ENCODE data around the gene PCDHA2.
A peak's percentile ranks its signal among the peaks of the same experiment; 100 is the strongest.

DNA sequence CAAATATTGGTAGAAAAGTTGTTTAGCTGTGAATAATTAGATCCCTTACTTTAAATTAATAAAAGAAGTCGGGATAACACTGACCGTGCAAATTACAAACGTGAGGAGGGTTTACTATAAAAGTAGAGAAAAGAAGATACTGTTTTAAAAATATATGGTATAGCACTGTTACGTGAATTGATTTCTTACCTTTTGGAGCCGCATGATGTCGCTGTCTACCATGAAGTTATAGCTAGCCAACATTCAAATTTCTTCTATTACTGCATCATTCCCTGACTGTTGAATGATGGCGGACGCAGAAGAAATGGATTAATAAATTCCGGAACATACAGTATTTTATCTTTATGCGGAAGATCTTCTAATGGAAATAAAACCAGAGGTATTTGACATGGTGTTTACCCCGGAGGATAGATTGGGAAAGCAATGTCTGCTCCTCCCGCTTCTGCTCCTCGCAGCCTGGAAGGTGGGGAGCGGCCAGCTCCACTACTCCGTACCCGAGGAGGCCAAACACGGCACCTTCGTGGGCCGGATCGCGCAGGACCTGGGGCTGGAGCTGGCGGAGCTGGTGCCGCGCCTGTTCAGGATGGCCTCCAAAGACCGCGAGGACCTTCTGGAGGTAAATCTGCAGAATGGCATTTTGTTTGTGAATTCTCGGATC lies 33.2 kb downstream of the PCDHA2 start, which contains the start of gene PCDHA6:
- TF ChIP-seq POLR2AphosphoS5 (IDR thresholded peaks at IDR 0.05; ENCODE audit: insufficient read depth, low read depth, low read length) (no peak), GATA2 (IDR thresholded peaks at IDR 0.05; ENCODE audit: insufficient read depth, insufficient read length, low read depth, low read length) (no peak), POLR2A (IDR thresholded peaks at IDR 0.05; ENCODE audit: low read depth, low read length) (no peak), JUN (IDR thresholded peaks at IDR 0.05; ENCODE audit: borderline replicate concordance, insufficient read depth, insufficient read length, low read depth) (no peak), EZH2 (IDR thresholded peaks at IDR 0.05; ENCODE audit: borderline replicate concordance, low read depth, low read length, severe bottlenecking) (no peak), FOS (IDR thresholded peaks at IDR 0.05; ENCODE audit: borderline replicate concordance, insufficient read depth, low read length) (no peak)
- TF ChIP-seq, protein P1, sequence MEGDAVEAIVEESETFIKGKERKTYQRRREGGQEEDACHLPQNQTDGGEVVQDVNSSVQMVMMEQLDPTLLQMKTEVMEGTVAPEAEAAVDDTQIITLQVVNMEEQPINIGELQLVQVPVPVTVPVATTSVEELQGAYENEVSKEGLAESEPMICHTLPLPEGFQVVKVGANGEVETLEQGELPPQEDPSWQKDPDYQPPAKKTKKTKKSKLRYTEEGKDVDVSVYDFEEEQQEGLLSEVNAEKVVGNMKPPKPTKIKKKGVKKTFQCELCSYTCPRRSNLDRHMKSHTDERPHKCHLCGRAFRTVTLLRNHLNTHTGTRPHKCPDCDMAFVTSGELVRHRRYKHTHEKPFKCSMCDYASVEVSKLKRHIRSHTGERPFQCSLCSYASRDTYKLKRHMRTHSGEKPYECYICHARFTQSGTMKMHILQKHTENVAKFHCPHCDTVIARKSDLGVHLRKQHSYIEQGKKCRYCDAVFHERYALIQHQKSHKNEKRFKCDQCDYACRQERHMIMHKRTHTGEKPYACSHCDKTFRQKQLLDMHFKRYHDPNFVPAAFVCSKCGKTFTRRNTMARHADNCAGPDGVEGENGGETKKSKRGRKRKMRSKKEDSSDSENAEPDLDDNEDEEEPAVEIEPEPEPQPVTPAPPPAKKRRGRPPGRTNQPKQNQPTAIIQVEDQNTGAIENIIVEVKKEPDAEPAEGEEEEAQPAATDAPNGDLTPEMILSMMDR (IDR thresholded peaks at IDR 0.05; ENCODE audit: extremely low read depth in 1 of 2, insufficient read depth in 1 of 2, low read depth in 1 of 2, low read length in 2 of 2): peak in 1 of 2 donors; percentile 4
- TF ChIP-seq, protein P2, sequence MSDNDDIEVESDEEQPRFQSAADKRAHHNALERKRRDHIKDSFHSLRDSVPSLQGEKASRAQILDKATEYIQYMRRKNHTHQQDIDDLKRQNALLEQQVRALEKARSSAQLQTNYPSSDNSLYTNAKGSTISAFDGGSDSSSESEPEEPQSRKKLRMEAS (IDR thresholded peaks at IDR 0.05; ENCODE audit: insufficient read depth, insufficient read length): no peak

All from endothelial cell of umbilical vein (primary cell).